GM21447 (cell line): ENCODE measurements around the gene DEFB114.

Experiments used
- ATAC-seq: cut with Tn5 transposase; IDR thresholded peaks from one replicate; pipeline ENCODE4 v1.9.1; 2021; ENCODE audit not compliant: unreplicated experiment

Gene DEFB114

DNA sequence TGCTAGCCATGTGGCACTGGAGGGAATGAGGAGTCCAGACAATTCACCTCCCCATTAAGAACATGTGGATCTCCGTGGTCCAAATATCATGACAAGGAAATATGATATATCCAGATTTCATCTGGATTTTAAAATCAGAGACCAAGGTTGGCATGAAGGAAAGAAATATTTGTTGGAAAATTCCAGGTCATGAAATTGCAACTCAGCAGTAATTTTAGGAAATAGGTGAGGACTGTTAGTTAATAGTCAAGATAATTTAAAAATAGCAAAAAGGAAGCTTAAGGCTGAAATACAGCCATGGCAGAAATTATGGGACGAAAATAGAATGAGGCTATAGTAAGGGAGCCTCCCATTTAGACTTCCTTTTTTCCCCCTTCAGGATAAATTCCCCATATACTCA is 26.9 kb downstream of the DEFB114 start:
- ATAC-seq, result no peak

DNA sequence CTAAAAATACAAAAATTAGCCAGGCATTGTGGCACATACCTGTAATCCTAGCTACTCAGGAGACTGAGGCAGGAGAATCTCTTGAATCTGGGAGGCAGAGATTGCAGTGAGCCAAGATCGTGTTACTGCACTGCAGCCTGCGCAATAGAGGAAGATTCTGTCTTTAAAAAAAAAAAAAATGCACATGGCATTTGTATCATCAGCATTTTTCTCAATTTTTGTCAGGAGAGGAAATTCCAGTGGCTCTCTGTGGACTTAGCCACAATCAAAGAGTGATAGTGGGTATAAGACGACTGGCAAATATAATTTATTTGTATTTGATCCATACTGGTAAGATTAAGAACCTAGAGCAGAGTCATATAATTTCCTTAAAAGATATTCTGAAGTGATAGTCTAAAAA is 28.6 kb downstream of the DEFB114 start:
- ATAC-seq, result no peak

DNA sequence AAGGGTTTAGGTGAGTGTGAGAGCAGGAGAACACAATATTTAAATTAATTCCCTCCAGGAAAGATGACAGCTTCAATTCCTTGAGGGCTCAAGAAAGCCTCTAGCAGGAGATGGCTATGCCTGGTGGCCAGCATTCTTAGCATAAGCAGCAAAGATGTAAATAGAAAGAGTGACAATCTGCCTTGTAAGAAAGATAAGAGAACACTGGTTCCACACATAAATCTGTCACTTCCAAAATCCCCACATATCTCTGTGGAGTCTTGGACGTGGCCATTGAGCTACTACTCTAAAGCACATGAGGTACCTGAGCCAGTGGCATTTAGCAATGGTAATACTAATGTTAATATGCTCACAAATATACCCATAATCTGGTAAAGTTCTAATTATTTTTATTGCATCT is 29.2 kb downstream of the DEFB114 start:
- no peak for ATAC-seq

DNA sequence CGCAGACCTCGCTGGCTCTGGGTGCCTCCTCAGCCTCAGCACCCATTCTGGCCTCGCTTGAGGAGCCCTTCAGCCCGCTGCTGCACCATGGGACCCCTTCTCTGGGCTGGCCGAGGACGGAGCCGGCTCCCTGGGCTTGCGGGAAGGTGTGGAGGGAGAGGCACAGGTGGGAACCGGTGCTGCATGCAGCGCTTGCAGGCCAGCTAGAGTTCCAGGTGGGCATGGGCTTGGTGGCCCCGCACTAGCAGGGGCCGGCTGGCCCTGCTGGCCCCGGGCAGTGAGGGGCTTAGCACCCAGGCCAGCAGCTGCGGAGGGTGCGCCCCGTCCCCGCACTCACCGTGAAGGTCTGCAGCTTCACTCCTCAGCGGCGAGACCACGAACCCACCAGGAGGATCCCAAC is 30.4 kb downstream of the DEFB114 start:
- no peak for ATAC-seq

DNA sequence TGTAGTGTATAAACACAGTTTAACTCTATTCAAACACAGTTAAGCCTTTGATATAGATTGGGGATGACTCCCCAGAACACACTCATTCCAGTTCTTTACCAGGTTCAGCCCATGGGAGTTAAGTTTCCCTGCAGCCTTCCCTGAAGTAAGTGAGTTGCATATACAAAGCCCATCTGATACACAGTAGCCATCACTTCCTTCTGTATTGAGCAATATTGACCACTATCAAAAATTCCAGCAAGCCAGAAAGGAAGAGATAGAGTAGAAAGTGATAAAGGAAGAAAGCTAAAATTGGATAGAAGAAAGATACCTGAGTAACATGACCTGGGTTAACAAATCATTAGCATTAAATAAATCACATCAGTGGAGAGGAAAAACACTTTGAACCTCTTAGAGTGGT is 34.6 kb downstream of the DEFB114 start:
- ATAC-seq, result no peak

DNA sequence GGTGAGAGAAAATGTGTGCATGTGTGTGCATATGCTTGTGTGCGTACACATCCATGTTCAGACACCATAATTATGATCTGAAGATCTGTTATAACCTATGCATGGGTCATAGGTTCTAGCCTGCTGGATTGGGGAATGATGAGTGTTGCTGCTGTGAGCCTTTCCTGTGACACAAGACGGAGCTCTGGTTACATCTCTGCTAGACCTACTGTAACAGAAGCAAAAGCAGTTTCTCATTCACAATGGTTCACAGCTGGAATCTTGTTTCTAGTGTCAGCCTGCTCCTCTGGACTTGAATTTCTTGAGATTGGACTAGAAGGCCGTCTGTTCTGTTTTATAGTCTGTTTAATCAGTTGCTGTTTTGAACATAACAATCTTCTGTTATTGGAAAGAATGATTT is 40.1 kb downstream of the DEFB114 start:
- no peak for ATAC-seq

DNA sequence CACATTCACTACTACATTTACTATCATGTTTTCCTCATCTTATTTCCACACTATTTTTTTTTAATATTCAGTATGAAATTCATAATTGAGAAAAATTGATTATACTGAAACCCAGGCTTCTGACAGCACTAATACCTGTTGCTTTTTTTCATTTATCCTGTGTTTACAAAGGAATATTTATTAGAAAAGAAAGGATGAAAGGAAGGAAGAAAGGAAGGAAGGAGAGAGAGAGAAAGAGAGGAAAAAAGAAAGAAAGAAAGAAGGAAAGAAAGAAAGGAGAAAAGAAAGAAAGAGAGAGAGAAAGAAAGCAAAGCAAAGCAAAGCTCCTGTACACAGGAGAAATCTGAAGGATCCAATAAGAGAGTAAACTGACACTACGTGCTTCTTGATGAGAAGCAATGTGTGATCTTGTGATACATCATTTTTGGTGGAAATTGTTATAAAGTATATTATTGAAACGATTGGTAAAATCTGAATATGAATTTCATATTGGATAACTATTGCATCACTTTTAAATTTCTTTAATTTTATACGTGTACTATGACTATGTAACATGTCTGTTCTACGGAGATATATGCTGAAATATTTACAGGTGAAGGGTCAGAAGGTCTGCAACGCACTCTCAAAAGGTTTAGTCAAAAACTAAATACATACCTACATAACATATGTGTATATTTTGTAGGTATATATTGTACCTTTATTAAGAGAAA is 43.9 kb downstream of the DEFB114 start:
- ATAC-seq, result no peak

DNA sequence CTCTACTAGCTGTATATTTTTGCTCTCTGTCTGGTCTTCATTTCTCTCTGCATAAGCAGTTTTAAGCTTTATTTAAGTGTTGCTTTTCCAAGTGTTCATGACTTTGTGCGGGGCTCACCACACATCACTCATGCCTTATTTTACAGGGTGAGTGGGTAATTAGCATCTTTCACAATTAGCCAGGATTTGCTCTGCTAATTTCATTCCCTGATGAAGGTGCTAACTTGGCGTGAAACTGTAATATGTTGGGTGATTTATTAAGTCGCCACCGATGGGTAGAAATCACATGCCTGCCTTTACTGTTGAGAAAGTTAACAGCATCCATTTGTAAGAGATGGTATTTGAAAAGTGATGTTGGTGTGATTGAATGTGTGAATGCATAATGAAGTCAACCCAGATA is 44.7 kb downstream of the DEFB114 start:
- no peak for ATAC-seq

DNA sequence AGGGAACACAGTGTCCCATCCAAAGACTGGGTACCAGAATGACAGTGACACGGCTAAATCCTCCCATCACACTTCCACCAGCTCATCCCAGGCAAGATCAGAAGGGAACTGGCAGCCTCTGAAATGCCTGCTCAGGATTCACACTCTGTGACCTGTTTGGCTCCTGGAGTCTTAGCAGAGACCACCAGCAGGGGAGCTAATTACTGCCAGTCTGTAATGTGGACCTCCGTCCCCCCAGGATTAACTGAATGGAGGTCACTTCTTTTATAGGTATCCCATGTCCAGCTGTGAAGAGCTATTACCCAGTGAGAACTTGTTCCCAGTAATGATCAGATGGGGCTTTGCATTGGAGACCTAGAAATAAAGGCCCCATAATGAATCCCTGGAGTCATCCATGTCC is 45.2 kb downstream of the DEFB114 start:
- no peak for ATAC-seq

DNA sequence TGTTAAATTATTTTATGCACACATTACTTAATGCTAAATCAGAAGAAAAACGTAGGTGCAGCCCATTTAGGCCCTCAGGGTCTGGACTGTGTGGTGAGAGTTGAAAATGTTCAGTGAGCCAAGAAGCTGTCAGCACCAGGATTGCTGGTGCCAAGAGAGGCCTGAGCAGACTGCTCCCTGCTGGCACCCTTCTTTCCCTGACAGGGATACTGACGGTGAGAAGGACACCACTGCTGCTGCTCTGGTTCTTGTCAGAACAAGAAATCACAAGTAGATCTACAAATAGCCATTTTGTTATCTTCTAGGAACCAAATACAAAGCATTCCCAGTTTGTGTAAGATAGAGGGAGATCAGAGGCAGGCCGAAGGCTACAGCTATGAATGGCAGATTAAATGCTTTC is 48.9 kb downstream of the DEFB114 start:
- ATAC-seq, result no peak

DNA sequence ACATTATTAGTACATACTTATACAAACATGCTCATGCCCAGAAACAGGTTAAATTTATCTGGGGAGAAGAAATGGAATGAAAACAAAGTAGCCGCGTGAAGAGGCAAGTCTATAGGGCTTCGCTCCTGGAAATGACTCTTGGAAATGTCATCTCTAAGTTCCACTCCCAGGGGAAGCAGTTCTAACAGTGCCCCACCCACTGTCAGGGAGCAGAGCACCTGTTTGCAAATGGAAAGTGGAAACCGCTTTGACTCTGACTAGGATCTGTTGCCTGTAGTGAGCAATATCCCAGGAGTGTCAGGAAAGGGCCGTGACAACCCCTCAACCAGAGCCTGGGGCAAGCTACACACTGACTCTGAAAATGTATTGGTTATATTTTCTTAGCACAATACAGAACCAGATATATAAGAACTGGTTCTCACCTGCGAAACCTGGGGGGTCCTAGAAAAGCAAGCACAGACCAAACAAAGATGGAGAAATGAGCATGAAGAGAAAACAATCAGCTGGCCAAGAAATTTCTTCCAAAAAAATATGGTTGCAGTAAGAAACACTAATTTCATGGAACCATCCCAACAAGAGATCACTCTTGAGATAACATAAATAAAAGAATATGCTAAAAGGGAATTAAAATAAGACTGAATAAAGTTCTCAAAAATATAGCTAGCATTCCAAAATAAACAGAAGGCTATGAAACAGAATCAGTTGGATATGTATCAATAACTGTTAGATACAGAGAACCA is 50.2 kb downstream of the DEFB114 start:
- no peak for ATAC-seq

DNA sequence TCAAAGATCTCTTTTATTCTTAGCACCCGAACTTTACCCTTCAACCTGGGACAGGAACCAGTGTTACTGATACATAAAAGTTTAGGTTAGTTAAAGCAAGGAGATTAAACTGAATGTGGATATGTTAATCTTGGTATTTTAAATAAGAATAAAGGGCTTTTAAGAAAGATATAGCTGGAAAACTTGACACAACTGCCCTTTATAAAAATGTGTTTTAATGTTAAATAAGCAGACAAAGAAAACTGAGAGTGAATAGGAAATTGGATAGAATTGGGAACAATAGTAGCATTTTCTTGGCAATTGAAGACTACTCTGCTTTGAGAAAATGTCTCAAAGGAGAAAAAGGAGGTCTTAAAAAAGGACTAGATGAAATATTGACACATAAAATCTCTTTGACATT is 51.8 kb downstream of the DEFB114 start:
- ATAC-seq, result no peak

DNA sequence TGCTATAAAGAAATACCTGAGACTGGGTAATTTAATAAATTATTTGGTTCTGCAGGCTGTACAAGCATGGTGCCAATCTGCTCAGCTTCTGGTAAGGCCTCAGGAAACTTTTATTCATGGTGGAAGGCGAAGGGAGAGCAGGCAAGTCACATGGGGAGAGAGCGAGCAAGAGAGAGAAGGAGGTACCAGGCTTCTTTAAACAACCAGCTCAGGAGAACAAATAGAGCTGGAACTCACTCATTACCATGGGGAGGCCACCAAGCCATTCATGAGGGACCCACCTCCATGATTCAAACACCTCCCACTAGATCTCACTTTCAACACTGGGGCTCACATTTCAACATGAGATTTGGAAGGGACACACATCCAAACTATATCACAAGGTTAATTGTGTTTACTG is 52.7 kb downstream of the DEFB114 start:
- ATAC-seq, result no peak
